NCI-H1417 treated with DMSO at 0.1 percent for 48 hours (cell line): Measurements from ENCODE around the gene TCEANC2.

Experiments used
- DNase-seq: peaks from one replicate; lab custom pipeline; 2025; lab: John Stamatoyannopoulos, UW

TCEANC2 gene

DNA sequence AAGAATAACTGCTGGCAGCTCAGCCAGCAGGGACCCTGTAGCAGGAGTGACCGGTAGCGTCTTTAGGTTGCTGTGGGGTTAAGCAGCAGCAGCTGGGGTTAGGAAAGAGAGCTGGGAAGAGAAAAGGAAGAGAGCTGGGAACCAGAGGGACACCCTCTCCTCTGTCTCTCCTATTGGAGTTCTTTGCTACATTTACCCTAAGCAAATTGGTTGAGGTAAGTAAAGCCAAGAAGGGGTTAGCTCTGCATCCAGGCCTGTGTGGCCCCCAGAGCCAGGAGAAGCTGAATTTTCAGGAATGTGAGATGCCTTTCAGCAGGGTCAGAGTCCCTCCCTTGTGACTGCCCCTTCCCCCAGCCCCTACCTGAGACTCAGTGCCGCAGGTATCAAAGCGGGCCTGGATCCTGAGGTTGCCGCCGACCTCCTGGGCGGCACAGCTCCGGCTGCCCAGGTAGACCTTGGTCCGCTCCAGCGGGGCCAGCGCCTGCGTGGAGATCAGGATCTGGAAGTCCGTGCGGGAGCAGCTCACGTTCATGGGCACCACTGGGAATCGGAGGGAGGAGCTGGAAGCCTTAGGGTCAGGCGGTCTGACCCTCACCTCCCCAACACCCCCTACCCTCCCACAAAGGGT is 83.0 kb downstream of the TCEANC2 start:
- DNase-seq = no peak

- DNase-seq = no peak
Measured at GRCh38 chr1:54136963-54137533, 83.6 kb downstream of the TCEANC2 start.

- DNase-seq = no peak
Measured at GRCh38 chr1:54137534-54138061, 84.2 kb downstream of the TCEANC2 start.

- DNase-seq = no peak
Measured at GRCh38 chr1:54138994-54139393, 85.6 kb downstream of the TCEANC2 start.

DNA sequence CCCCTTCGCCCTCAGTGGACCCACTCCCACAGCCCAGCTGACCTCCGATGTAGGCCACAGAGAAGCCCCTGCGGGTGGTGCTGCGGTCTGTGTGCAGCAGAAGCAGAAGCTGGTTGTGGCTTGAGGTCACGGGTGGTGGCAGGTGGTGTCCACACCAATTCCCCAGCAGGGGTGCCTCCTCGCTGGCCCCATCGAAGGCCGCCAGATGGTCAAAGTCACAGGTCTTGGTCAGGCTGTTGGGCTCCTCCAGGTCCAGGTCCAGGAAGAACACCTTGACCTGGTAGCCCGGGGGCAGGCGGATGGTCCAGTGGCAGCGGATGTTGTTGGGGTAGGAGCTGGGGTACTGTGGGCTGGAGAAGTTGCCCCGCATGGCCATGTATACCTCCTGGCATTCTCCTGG is 86.3 kb downstream of the TCEANC2 start:
- no peak for DNase-seq

DNA sequence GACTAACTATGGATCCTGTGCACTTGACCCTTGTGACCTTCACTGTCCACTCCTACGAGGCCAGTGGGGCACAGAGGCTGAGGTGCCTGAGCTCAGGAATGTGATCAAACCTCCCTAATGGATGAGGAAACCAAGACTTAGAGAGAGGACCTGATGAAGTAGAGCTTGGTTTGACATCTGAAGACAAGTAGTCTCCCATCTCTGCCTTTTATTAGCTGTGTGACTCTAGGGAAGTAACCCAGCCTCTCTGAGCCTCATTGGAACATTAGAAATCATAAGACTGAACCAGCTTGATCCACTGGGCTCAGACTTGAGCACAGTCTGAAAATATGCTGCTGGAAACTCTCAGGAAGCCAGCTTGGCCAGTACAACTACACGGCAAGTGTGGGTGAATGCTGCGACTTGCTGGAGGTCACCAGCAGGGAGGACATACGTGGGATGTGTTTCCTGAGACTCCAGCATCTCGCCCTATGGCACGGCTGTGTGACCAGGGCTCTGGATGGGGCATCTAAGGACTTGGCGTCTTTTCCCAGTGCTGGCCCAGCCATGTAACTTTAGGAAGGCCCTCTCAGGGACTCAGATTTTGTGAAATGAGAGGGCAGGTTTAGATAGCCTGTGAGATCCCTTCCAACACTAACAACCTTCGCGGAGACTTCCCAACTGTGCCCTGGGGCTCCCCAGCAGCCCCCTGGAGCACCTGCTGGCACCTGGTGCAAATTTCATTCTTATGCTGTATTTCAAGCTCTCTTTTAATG is 88.9 kb downstream of the TCEANC2 start:
- no peak for DNase-seq

DNA sequence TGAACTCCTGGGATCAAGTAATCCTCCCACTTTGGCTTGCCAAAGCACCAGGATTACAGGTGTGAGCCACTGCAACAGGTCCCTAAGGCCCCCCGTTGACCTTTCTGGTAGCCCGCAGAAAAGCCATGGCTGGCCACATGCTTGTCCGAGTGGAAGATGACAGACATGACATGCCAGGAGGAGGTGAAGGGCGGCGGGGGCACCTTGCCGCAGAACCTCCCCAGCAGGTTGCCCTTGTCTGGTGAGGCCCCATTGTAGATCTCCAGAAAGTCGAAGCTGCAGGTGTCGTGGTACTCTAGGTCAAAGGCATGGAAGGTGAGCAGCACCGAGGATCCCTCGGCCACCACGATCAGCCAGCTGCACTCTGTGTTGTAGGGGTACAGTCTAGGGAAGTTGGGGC is 91.0 kb downstream of the TCEANC2 start:
- no peak for DNase-seq

GRCh38 chr1:54149734-54150133 is 96.3 kb downstream of the TCEANC2 start:
- no peak for DNase-seq

- DNase-seq = no peak
Measured at GRCh38 chr1:54151013-54151412, 97.6 kb downstream of the TCEANC2 start.

DNA sequence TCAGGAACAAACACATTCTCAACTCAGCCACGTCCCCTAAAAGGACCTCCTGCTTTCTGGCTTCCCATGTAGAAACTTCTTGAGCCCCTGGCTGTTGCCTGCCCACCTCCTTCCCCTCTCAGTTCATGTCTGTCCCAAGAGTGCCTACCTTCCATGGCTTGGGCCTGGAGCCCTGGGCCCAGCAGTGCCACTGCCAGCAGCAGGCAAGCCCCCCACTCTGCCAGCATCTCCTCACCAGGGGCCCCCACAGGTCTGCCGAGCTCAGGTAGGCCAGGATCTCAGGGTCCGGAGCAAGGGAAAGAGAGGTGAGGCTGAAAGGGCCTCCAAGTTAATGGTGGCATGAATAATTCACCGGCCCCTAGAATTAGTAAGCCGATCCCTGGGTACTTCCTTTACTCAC is 99.3 kb downstream of the TCEANC2 start, which contains the start of gene CDCP2:
Gene CDCP2, minus strand, starts transcription at position 305 of the 400 bp plus-strand sequence. Its CDS starts 78 bp downstream, at position 227.
- no peak for DNase-seq

- DNase-seq = no peak
Measured at GRCh38 chr1:54153535-54154439, 100.4 kb downstream of the TCEANC2 start.
